GM12874 (cell line): Measurements from ENCODE around the gene MMEL1.

Experiments
- TF ChIP-seq, protein P1 (sequence below): IDR thresholded peaks from 2 replicates; pipeline ENCODE4 v1.5.1; 2011; ENCODE audit warnings: low read depth, mild to moderate bottlenecking, control low read depth, low read length, moderate library complexity; ENCODE audit not compliant: insufficient read depth

MMEL1 gene

DNA sequence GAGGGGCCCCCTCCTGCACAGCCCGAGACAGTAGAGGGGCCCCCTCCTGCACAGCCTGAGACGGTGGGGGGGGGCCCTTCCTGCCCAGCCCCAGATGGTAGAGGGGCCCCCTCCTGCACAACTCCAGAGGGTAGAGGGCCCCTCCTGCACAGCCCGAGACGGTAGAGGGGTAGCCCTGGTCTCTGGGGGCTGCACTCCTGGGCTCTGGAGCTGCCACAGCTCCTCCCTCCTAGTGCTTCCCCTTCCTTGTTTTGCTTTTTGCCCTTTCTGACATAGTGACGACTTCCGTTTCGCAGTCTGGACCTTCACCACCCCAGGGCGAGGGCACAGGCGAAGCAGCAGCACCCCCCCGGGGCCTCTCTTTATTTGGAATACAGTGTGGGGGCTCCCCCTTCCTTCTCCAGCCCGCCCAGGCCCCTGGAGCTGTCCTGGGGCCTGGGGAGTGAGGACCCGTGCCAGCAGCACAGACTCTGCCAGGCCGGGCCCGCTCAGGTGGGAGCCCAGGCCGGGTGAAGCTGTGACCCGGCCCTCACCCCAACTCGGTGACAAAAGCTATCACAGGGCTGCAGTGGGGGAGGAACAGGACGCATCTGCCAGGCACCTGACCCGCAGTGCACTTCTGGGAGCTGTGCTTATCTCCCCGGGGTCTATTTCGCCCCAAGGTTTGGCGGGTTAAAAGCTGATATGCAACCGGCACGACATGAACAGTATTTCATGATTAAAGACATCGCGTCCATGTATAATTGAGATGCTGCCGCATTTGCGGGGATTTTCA, 47.3 kb downstream of the MMEL1 start:
- TF ChIP-seq, protein P1, sequence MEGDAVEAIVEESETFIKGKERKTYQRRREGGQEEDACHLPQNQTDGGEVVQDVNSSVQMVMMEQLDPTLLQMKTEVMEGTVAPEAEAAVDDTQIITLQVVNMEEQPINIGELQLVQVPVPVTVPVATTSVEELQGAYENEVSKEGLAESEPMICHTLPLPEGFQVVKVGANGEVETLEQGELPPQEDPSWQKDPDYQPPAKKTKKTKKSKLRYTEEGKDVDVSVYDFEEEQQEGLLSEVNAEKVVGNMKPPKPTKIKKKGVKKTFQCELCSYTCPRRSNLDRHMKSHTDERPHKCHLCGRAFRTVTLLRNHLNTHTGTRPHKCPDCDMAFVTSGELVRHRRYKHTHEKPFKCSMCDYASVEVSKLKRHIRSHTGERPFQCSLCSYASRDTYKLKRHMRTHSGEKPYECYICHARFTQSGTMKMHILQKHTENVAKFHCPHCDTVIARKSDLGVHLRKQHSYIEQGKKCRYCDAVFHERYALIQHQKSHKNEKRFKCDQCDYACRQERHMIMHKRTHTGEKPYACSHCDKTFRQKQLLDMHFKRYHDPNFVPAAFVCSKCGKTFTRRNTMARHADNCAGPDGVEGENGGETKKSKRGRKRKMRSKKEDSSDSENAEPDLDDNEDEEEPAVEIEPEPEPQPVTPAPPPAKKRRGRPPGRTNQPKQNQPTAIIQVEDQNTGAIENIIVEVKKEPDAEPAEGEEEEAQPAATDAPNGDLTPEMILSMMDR, result no peak

DNA sequence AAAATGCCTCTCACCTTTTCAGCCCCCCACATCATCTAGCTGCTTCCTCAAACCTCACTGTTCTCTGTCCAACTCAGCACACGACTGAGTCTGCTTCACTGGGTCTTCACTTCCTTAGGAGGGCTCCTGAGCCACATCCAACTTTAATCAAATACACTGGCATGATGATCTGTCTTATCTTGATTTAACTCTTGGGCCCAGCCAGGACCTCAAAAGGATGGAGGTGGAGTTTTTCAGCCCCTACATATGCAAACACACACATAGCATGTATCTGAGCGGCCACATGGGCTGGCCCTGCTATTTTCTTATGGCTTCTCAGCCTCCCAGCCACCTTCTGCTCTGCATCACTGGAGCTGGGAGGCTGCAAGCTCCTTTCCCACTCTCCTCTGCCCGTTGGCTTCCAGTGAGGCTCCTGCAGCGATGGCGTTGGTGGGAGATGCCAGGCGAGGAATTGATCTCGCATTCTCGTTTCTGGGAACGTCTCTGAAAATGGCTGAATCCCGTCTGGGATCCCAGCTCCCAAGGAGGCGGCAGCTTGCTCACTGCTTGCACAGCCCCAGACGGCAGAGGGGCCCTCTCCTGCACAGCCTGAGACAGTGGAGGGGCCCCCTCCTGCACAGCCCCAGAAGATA, 48.0 kb downstream of the MMEL1 start:
- TF ChIP-seq, protein P1, result no peak

DNA sequence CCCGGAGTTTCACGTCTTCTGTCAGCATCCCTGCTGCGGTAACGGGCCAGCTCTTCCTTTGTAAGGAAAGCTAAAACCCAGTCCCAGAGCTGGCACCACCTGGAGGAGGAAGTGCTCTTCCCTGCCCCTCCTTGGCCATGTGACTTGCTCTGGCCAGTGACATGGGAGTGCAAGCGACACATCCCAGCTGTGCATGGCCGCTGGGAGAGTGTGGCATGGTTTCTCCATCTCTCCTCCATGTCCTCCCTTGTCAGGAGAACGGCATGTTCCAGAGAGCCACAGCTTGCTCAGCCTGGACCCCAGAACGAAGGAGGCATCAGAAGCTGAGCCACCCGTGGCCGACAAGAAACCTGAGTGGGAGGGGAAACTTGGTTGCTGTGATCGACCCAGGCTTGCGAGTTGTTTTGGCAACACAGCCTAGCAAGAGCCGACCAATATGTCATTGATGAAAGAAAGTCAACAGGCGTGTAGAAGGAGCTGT, 48.9 kb downstream of the MMEL1 start:
- TF ChIP-seq, protein P1, result no peak

DNA sequence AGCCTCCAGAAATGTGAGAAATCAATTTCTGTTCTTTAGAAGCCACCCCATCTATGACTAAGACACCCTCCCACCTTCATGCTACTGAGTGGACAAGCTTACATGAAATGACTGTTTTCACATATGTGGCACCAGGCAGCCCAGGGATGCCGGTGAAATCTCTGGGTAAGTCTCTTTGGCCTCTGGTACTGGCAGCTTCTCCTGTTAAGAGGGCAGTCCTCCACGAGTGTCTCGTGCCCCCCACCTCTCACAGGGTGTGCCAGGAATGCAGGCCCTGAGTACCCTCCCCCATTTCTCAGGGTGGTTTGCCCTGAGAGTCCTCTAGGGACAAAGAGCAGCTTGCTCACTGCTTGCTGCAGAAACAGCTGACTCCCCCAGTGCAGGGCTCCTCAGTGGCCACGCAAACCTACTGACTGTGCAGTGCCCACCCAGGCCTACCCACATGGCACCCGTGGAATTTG, 49.5 kb downstream of the MMEL1 start:
- TF ChIP-seq, protein P1, result no peak

DNA sequence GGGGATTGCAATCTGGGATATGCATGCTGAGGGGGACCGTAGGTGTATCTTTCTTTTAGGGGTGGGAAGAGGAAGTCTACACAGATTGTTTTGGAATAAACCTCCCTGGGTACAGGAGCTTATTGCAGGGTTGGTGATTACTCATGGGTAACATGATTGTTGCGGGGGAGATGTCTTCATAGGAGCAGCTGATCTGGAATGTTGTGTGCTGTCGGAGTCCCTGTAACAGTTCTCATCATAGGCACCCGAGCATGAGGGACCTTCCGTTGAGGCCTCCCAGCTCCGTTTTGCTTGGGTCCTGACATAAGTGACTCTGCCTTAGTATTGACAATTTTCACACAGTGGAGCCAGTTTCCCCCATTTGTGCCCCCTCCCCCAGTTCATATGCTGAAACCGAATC, 50.4 kb downstream of the MMEL1 start:
- TF ChIP-seq, protein P1, result no peak

DNA sequence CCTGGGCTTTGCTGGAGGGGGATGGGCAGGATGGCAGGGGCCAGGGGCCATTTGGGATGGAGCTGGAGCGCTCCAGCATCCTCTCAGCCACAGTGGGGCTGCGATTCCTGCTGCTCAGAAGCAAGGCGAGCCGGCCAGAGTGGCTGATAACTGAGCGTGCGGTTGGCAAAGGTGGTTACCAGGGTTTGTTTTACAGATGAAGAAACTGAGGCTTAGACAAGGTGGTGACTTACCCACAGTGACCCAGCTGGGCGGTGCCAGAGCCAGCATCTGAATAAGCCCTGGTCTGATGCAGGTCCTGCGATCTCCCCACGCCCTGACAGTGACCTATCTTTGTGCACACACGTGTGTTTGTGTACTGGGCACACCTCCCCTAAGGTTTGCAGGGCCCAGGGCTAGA, 52.1 kb downstream of the MMEL1 start:
- TF ChIP-seq, protein P1, result no peak

DNA sequence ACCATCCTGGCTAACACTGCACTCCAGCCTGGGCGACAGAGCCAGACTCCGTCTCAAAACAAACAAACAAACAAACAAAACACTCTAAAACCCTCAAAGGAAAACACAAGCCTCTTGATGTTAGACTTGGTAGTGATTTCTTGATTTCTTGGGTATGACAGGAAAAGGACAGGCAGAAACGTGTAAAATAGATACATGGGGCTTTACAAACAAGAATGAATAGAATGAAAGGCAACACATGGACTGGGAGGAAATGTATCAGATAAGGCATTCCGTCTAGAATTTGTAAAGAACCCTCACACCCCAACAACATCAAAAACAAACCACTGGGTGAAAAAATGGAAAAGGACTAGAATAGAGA, 54.1 kb downstream of the MMEL1 start:
- TF ChIP-seq, protein P1, result no peak
